LNCaP clone FGC (cell line): Measurements from ENCODE around the gene HOMER3.
"Not testable (repeated sequence)": the region's sequence is repeated elsewhere in the genome, so short reads cannot be mapped to it uniquely, and the experiment has no call there.

Experiments
- DNase-seq: peaks from one replicate; pipeline ENCODE4 v3.0.0-alpha.2; 2011; ENCODE audit warnings: low read depth
- H3K4me3 ChIP-seq: 2 replicates; pipeline ENCODE4 v1.5.1; 2011; ENCODE audit warnings: mild to moderate bottlenecking, low read depth, low read length, control low read depth
- TF ChIP-seq, protein P1 (sequence below): IDR thresholded peaks from 2 replicates; pipeline ENCODE4 v1.5.1; 2012; ENCODE audit warnings: mild to moderate bottlenecking; ENCODE audit not compliant: control insufficient read depth, insufficient read depth; ENCODE audit errors: extremely low read depth

Gene HOMER3

DNA sequence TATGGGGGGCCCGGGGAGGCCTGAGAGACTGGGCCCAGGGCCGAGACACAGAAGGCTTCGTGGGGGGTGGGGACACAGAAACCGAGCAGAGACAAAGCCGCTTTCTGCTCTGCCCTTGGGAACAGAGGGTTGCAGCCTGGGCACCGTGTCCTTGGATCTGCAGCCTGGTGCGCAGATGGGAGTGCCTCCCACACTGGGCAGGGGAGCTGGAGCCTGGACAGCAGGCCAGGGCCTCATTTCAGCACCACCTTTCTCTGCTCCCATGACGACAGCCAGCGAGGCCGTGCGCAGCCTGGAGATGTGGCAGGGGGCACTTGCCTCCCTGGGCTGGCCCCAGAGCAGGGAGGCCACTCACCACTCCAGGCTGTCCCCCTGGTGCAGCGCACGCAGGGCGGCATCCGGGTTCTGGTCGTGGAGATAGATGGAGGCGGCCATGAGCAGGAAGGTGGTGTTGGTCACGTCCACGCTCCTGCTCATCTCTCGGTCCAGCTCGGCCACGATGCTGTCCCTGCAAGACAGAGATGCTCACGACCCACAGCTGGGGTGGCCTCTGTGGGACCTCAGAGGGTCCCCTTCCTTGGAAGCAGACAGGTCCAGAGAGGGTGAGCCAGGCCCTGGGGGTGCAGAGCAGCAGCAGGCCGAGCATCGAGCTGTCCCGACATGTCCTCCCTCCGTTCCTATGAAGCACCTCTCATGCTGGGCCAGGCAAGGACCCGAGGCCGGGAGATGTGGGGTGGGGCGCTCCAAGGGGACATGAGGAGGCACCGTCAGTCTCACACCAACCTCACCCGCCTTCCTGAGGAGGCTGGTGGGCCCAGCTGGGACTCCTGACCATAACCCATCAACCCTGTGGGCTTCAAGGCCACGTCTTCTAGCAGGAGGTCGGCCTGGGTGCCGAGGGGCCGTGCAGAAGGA, 34.2 kb downstream of the HOMER3 start:
- DNase-seq = no peak
- H3K4me3 ChIP-seq = no peak overlapping the region
- TF ChIP-seq, protein P1, sequence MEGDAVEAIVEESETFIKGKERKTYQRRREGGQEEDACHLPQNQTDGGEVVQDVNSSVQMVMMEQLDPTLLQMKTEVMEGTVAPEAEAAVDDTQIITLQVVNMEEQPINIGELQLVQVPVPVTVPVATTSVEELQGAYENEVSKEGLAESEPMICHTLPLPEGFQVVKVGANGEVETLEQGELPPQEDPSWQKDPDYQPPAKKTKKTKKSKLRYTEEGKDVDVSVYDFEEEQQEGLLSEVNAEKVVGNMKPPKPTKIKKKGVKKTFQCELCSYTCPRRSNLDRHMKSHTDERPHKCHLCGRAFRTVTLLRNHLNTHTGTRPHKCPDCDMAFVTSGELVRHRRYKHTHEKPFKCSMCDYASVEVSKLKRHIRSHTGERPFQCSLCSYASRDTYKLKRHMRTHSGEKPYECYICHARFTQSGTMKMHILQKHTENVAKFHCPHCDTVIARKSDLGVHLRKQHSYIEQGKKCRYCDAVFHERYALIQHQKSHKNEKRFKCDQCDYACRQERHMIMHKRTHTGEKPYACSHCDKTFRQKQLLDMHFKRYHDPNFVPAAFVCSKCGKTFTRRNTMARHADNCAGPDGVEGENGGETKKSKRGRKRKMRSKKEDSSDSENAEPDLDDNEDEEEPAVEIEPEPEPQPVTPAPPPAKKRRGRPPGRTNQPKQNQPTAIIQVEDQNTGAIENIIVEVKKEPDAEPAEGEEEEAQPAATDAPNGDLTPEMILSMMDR = no peak

DNA sequence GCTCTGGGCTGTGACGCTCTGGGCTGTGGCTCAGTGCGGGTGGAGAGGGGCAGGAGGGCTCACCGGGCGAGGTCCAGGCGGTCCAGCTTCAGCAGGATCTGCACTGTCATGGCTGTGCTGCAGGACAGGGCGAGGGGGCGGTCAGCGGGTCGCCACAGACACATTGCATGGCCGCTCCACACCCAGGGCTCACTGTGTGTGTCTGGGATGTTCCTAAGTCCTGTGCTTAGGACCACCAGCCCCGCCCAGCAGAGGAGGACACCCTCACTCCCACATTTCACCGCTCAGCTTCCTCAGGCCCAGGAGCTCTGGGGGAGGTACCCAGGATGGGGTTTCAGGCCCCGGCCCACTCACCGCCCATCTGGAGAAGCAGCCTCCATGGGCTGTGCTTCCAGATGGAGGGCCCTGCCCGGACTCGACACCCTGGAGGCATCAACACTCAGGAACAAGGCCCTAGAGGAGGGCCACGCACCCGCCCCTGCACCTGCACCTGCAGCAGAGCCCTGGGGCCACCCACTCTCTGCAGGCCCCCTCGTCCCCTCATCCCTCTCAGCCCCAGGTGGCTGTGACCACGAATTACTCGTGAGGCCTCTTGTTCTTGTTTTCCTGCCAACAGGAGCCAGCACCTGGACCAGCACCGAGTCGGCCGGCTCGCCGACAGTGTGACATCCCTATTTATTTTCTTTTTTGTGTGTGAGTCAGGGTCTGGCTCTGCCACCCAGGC, 35.3 kb downstream of the HOMER3 start:
- TF ChIP-seq, protein P1 = no peak
- DNase-seq = no peak
- H3K4me3 ChIP-seq = no peak overlapping the region

- DNase-seq = no peak
- H3K4me3 ChIP-seq = no peak overlapping the region
- TF ChIP-seq, protein P1 = no peak
These were observed 36.0 kb downstream of the HOMER3 start for GRCh38 chr19:18905058-18905456.

DNA sequence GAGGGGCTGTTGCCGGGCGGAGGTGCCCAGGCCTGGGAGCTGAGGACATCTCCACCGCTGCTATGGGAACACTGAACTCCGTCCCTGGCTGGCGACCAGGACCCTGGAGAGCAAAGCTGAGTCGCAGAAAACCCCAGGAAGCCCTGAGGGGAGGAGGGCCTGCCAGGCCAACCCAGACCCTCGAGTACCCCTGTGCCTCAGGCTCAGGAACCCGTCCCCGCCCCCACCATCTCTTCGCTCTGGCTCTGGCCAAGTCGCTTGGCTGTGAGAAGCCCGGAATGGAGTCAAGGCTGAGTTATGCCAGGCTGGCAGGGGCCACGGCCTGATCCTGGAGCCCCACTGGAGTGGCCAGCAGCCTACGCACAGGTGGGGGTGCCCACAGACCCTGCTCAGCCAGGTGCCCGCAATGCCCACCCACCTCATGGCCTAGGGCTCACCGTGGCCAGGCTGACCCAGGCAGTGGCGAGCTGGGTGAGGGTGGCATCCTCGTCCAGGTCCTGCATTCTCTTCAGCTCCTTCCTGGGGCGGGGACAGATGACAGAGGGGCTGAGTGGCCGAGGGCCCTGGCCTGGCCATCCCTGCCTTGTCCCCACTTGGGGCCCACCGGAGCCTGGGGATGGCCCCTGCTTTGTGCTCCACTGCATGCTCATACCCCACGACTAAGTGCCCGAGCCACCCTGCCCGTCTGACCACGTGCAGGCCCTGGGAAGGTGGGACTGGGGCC, 36.5 kb downstream of the HOMER3 start:
- no peak for DNase-seq
- H3K4me3 ChIP-seq = no peak overlapping the region
- TF ChIP-seq, protein P1 = no peak

- no peak for DNase-seq
- H3K4me3 ChIP-seq = no peak overlapping the region
- TF ChIP-seq, protein P1 = no peak
These were observed 37.6 kb downstream of the HOMER3 start for GRCh38 chr19:18903156-18904037.

DNA sequence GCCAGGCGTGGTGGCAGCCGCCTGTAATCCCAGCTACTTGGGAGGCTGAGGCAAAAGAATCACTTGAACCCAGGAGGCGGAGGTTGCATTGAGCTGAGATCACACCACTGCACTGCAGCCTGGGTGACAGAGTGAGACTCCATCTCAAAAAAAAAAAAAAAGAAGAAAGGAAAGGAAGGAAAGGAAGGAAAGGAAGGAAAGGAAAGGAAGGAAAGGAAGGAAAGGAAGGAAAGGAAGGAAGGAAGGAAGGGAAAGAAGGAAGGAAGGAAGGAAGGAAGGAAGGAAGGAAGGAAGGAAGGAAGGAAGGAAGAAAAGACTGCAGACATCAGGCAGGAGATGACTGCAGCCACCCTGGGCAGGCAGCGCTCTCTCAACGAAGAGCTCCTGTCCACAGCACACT, 38.5 kb downstream of the HOMER3 start:
- not testable (repeated sequence) for H3K4me3 ChIP-seq, DNase-seq

DNA sequence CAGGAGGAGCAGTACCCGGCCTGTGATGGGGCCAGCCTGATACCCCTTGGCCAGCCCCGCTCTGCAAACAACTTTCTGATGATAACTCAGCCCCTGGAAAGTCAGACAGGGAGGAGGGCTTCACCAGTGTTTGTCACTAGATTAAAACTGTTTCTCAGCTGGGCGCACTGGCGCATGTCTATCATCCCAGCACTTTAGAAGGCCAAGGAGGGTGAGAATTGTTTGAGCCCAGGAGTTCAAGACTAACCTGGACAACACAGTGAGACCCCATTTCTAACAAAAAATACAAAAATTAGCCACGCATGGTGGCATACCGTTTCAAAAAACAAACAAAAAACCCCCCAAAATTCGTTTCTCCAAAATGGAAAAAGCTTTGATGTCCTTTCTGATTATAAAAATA, 39.5 kb downstream of the HOMER3 start:
- TF ChIP-seq, protein P1 = no peak
- no peak for DNase-seq
- no peak overlapping the region for H3K4me3 ChIP-seq
